Aorta (tissue), 5 donors: Measurements from ENCODE around the gene ARHGEF11. TPM values are rescaled to one million over a fixed set of nuclear protein-coding genes. Genes with fewer than 3 reads are reported as not detected.

Source experiments
- ATAC-seq: fragments of 200-7000 bp; cut with Tn5 transposase; one replicate; pipeline ENCODE4 v1.9.1; 2022; ENCODE audit warnings: moderate library complexity; ENCODE audit not compliant: low FRiP score
- DNase-seq, 2 donors: peaks; one replicate each; pipeline ENCODE4 v3.0.0-alpha.2; 2020
- H3K27ac ChIP-seq, 2 donors: one replicate each; pipeline ENCODE4 v1.5.1; 2013; ENCODE audit warnings: low read length in 2 of 2, mild to moderate bottlenecking in 2 of 2, moderate library complexity in 2 of 2, control low read depth in 1 of 2, inconsistent platforms in 1 of 2, low read depth in 1 of 2
- H3K27me3 ChIP-seq, 2 donors: one replicate each; pipeline ENCODE4 v1.6.1; 2013; ENCODE audit warnings: control low read depth in 1 of 2, low read length in 1 of 2, mild to moderate bottlenecking in 1 of 2, moderate library complexity in 1 of 2; ENCODE audit not compliant: insufficient read depth in 2 of 2, control insufficient read depth in 1 of 2
- H3K36me3 ChIP-seq, 2 donors: one replicate each; pipeline ENCODE4 v1.6.1; 2013; ENCODE audit warnings: control low read depth in 1 of 2, low read length in 1 of 2, mild to moderate bottlenecking in 1 of 2; ENCODE audit not compliant: insufficient read depth in 2 of 2, control insufficient read depth in 1 of 2
- H3K4me1 ChIP-seq, 2 donors: one replicate each; pipeline ENCODE4 v1.6.1; 2013; ENCODE audit warnings: low read length in 2 of 2, control low read depth in 1 of 2, mild to moderate bottlenecking in 1 of 2, moderate library complexity in 1 of 2; ENCODE audit not compliant: insufficient read depth in 2 of 2, control insufficient read depth in 1 of 2
- H3K4me3 ChIP-seq, 2 donors: one replicate each; pipeline ENCODE4 v1.5.1; 2013; ENCODE audit warnings: low read length in 2 of 2, control low read depth in 1 of 2, mild to moderate bottlenecking in 1 of 2
- H3K9me3 ChIP-seq: one replicate; pipeline ENCODE4 v1.6.1; 2013; ENCODE audit warnings: mild to moderate bottlenecking, low read length; ENCODE audit not compliant: control insufficient read depth
- WGBS, 2 donors: extraction: QIAGEN DNeasy Blood & Tissue Kit; methylation state at CpG; one replicate each; pipeline ENCODE4 v1.1.7; 2013; 5-methylcytosine and 5-hydroxymethylcytosine counted together
- intact Hi-C, 2 donors: fragments of 100-400 bp; cut with DNase I; formaldehyde crosslinking; loops; one replicate each; pipeline versions ENCODE4 v1.14.2 to v1.15.0; 2022
- polyA plus RNA-seq, 2 donors: library from polyadenylated mRNA; stranded (reverse); fragments of 200-250 nt; gene quantifications; one replicate each; pipeline ENCODE4 v1.2.3, GENCODE V29; 2013
- total RNA-seq, 2 donors: library from RNA; stranded (reverse); fragmentation: NEBNext Ultra II Directional; extraction: Animal tissue kit (Norgen Biotek cat#: 25700); gene quantifications; one replicate each; pipeline ENCODE4 v1.2.1, GENCODE V29; 2021
- donor health status: healthy with polysubstance abuse.
- donor health status: Bipolar disorder and iron deficiency.
- donor health status: DM: no; HTN: no; CAD: no.
- donor health status: DM: no; HTN: no; CAD: no.
- donor health status: DM: yes; HTN: yes; CAD: no.

ARHGEF11 gene
- total and polyA plus RNA-seq, 4 donors = 9.3 to 47.8 (median 24.6) TPM

GRCh38 chr1:156942576-156942975 lies 103.0 kb downstream of the ARHGEF11 start:
- DNase-seq (no peak), ATAC-seq (no peak)
- H3K27ac ChIP-seq = no peak overlapping the region
- 89 to 92% methylated on average over 7 of the region's 7 CpGs for WGBS, 2 donors
- intact Hi-C loops = no loop called here
- H3K36me3 ChIP-seq = peaks cover 0 to 12% of the 10 kb centered on the region in 2 donors
- H3K27me3 ChIP-seq = no peaks in the 10 kb centered on the region
- H3K9me3 ChIP-seq = no peaks in the 10 kb centered on the region
- no peak overlapping the region for H3K4me3 ChIP-seq
- no peaks in the 10 kb centered on the region for H3K4me1 ChIP-seq

DNA sequence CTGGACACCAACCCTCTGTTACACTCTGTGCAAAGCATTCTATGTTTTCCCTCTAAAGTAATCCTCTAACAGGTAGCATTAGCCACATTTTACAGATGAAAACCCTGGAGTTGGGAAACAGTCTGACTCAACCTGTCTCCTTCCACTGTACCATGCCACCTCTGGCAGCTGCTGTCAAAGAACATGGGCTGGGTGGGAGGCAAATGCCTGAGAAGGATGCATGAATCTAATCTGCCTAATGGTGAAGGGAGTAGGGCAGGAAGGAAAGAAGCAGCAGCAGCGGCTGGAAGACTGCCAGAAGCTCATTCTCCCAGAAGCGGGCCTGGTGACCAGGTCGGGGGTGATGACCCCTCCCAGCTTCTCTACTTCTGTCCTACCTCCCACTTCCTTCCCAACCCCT lies 103.4 kb downstream of the ARHGEF11 start:
- DNase-seq (no peak), ATAC-seq (no peak)
- 84 to 93% methylated on average over 3 of the region's 3 CpGs for WGBS, 2 donors
- intact Hi-C loops = no loop called here
- Histone ChIP-seq H3K36me3 (peaks cover 0 to 12% of the 10 kb centered on the region in 2 donors), H3K27ac (no peak overlapping the region), H3K4me3 (no peak overlapping the region), H3K4me1 (no peaks in the 10 kb centered on the region), H3K27me3 (no peaks in the 10 kb centered on the region), H3K9me3 (no peaks in the 10 kb centered on the region)

- Histone ChIP-seq H3K27ac (no peak overlapping the region), H3K4me1 (no peaks in the 10 kb centered on the region), H3K9me3 (no peaks in the 10 kb centered on the region), H3K36me3 (peaks cover 0 to 9% of the 10 kb centered on the region in 2 donors), H3K4me3 (no peak overlapping the region), H3K27me3 (no peaks in the 10 kb centered on the region)
- intact Hi-C loops = no loop called here
- 95 to 96% methylated on average over 10 of the region's 10 CpGs for WGBS, 2 donors
- DNase-seq (no peak), ATAC-seq (no peak)
Measured at GRCh38 chr1:156941675-156942074, 103.9 kb downstream of the ARHGEF11 start.

- Histone ChIP-seq H3K27ac (no peak overlapping the region), H3K4me3 (no peak overlapping the region), H3K27me3 (no peaks in the 10 kb centered on the region), H3K9me3 (no peaks in the 10 kb centered on the region), H3K36me3 (peaks cover 0 to 4% of the 10 kb centered on the region in 2 donors), H3K4me1 (no peaks in the 10 kb centered on the region)
- intact Hi-C loops = no loop called here
- DNase-seq (no peak), ATAC-seq (no peak)
- 90 to 92% methylated on average over 13 of the region's 13 CpGs for WGBS, 2 donors
Measured at GRCh38 chr1:156939786-156940334, 105.7 kb downstream of the ARHGEF11 start.

- DNase-seq (peak in 1 of 2 donors; percentile 51), ATAC-seq (no peak)
- intact Hi-C loops = no loop called here
- no peak overlapping the region for H3K4me3 ChIP-seq
- H3K27me3 ChIP-seq = no peaks in the 10 kb centered on the region
- WGBS, 2 donors = 84 to 89% methylated on average over 7 of the region's 7 CpGs
- no peaks in the 10 kb centered on the region for H3K9me3 ChIP-seq
- no peaks in the 10 kb centered on the region for H3K4me1 ChIP-seq
- peaks cover 0 to 3% of the 10 kb centered on the region in 2 donors for H3K36me3 ChIP-seq
- H3K27ac ChIP-seq = no peak overlapping the region
Measured at GRCh38 chr1:156938813-156939212, 106.7 kb downstream of the ARHGEF11 start.

- H3K36me3 ChIP-seq = peaks cover 0 to 1% of the 10 kb centered on the region in 2 donors
- DNase-seq = peak in 1 of 2 donors; percentile 76
- WGBS, 2 donors = 83 to 87% methylated on average over 8 of the region's 8 CpGs
Measured at GRCh38 chr1:156937883-156938282, 107.7 kb downstream of the ARHGEF11 start.

GRCh38 chr1:156936721-156937220 lies 108.8 kb downstream of the ARHGEF11 start:
- Histone ChIP-seq H3K27ac (no peak overlapping the region), H3K36me3 (no peaks in the 10 kb centered on the region), H3K27me3 (no peaks in the 10 kb centered on the region), H3K9me3 (no peaks in the 10 kb centered on the region), H3K4me3 (no peak overlapping the region), H3K4me1 (no peaks in the 10 kb centered on the region)
- intact Hi-C loops = no loop called here
- WGBS, 2 donors = 70 to 79% methylated on average over 10 of the region's 10 CpGs
- peak; percentile 34 to 58 for DNase-seq
- no peak for ATAC-seq

More at GRCh38 chr1:156937883-156938282, 107.7 kb downstream of the ARHGEF11 start:
- Histone ChIP-seq H3K4me3 (no peak overlapping the region), H3K27me3 (no peaks in the 10 kb centered on the region), H3K27ac (no peak overlapping the region), H3K4me1 (no peaks in the 10 kb centered on the region), H3K9me3 (no peaks in the 10 kb centered on the region)
- no peak for ATAC-seq
- intact Hi-C loops = no loop called here

GRCh38 chr1:156936191-156936590 lies 109.4 kb downstream of the ARHGEF11 start:
- 91% methylated on average over 5 of the region's 5 CpGs for WGBS, 2 donors
- ATAC-seq (no peak), DNase-seq (peak; percentile 26 to 33)
- no peaks in the 10 kb centered on the region for H3K36me3 ChIP-seq
- H3K4me3 ChIP-seq = no peak overlapping the region
- no peak overlapping the region for H3K27ac ChIP-seq
- intact Hi-C loops = no loop called here
- no peaks in the 10 kb centered on the region for H3K27me3 ChIP-seq
- H3K4me1 ChIP-seq = no peaks in the 10 kb centered on the region
- H3K9me3 ChIP-seq = no peaks in the 10 kb centered on the region

GRCh38 chr1:156935505-156936128 lies 109.9 kb downstream of the ARHGEF11 start:
- no peak overlapping the region for H3K27ac ChIP-seq
- 80 to 82% methylated on average over 17 of the region's 17 CpGs for WGBS, 2 donors
- H3K27me3 ChIP-seq = no peaks in the 10 kb centered on the region
- no peaks in the 10 kb centered on the region for H3K36me3 ChIP-seq
- DNase-seq = peak; percentile 15 to 55
- ATAC-seq = no peak
- no peaks in the 10 kb centered on the region for H3K9me3 ChIP-seq
- intact Hi-C loops = no loop called here
- no peaks in the 10 kb centered on the region for H3K4me1 ChIP-seq
- no peak overlapping the region for H3K4me3 ChIP-seq
